GM21786 (cell line): Measurements from ENCODE around the gene DNAJC6.

Source experiments
- ATAC-seq: cut with Tn5 transposase; IDR thresholded peaks from one replicate; pipeline ENCODE4 v1.9.1; 2021; ENCODE audit not compliant: unreplicated experiment

DNAJC6 gene

GRCh38 chr1:65399003-65399402 is 89.7 kb downstream of the DNAJC6 start:
- no peak for ATAC-seq

- no peak for ATAC-seq
These were observed 92.3 kb downstream of the DNAJC6 start for GRCh38 chr1:65401612-65402011.

GRCh38 chr1:65404941-65405340 is 95.6 kb downstream of the DNAJC6 start:
- no peak for ATAC-seq

- ATAC-seq, result no peak
These were observed 98.5 kb downstream of the DNAJC6 start for GRCh38 chr1:65407877-65408276.

- no peak for ATAC-seq
These were observed 100.0 kb downstream of the DNAJC6 start for GRCh38 chr1:65409314-65409713.

- no peak for ATAC-seq
These were observed 100.5 kb downstream of the DNAJC6 start for GRCh38 chr1:65409816-65410326.

GRCh38 chr1:65412256-65412983 is 103.1 kb downstream of the DNAJC6 start:
- no peak for ATAC-seq

GRCh38 chr1:65412984-65413375 is 103.6 kb downstream of the DNAJC6 start:
- ATAC-seq, result no peak

GRCh38 chr1:65414538-65414937 is 105.2 kb downstream of the DNAJC6 start:
- no peak for ATAC-seq

GRCh38 chr1:65416767-65417166 is 107.4 kb downstream of the DNAJC6 start:
- ATAC-seq, result no peak

- ATAC-seq, result no peak
These were observed 108.4 kb downstream of the DNAJC6 start for GRCh38 chr1:65417729-65418128.

GRCh38 chr1:65418522-65419185 is 109.3 kb downstream of the DNAJC6 start:
- ATAC-seq, result no peak

- ATAC-seq, result peak; percentile 93
These were observed 110.6 kb downstream of the DNAJC6 start for GRCh38 chr1:65419681-65420589.

GRCh38 chr1:65420590-65421350 is 111.4 kb downstream of the DNAJC6 start, which contains the start of the genes LEPR and LEPROT:
Gene LEPR, plus strand, starts transcription at chr1:65420668. Its CDS starts 144,898 bp downstream, at chr1:65565566.
Gene LEPROT, plus strand, starts transcription at chr1:65420668. Its CDS starts 57 bp downstream, at chr1:65420725.
- peak; percentile 47 for ATAC-seq

GRCh38 chr1:65421351-65422025 is 112.1 kb downstream of the DNAJC6 start:
- no peak for ATAC-seq

- no peak for ATAC-seq
These were observed 113.2 kb downstream of the DNAJC6 start for GRCh38 chr1:65422241-65423203.

GRCh38 chr1:65423884-65424572 is 114.7 kb downstream of the DNAJC6 start:
- ATAC-seq, result no peak

GRCh38 chr1:65424573-65424889 is 115.2 kb downstream of the DNAJC6 start:
- no peak for ATAC-seq
